Panc1 (cell line): Measurements from ENCODE around the gene PLEKHN1. TPM values are rescaled to one million over a fixed set of nuclear protein-coding genes. Genes with fewer than 3 reads are reported as not detected.

Source experiments
- ATAC-seq: fragments of 200-7000 bp; cut with Tn5 transposase; 2 replicates; pipeline ENCODE4 v1.9.1; 2020; ENCODE audit warnings: mild to moderate bottlenecking, moderate library complexity
- BruUV-seq: library from RNA; stranded (reverse); fragments of 400-500 nt; replicated peaks from 2 replicates; lab custom pipeline; 2021; lab: Mats Ljungman, UMichigan
- CTCF ChIA-PET: fragments of 300-600 bp; sonication (Branson Sonifier 250); formaldehyde crosslinking; loops from one replicate; lab custom pipeline; 2022; ENCODE audit warnings: antibody characterized with exemption; lab: Charles Lee
- POLR2A ChIA-PET: fragments of 300-600 bp; sonication (Branson Sonifier 250); formaldehyde crosslinking; loops from one replicate; lab custom pipeline; 2022; ENCODE audit warnings: antibody characterized with exemption; lab: Charles Lee
- DNase-seq: peaks from one replicate; pipeline ENCODE4 v3.0.0-alpha.2; 2010; ENCODE audit warnings: low read depth, low spot score
- H3K27ac ChIP-seq: 2 replicates; pipeline ENCODE4 v1.5.1; 2011; ENCODE audit warnings: mild to moderate bottlenecking, low read length, inconsistent platforms
- H3K27me3 ChIP-seq: fragments of 200-500 bp; sonication (Bioruptor generic); 2 replicates; pipeline ENCODE4 v1.6.0; 2014; ENCODE audit warnings: low read length, inconsistent platforms; ENCODE audit not compliant: control insufficient read depth, insufficient read depth
- H3K36me3 ChIP-seq: fragments of 200-500 bp; sonication (Bioruptor generic); 2 replicates; pipeline ENCODE4 v1.5.1; 2014; ENCODE audit warnings: inconsistent platforms, mild to moderate bottlenecking, low read length, moderate library complexity; ENCODE audit not compliant: control insufficient read depth, insufficient read depth
- H3K4me1 ChIP-seq: 2 replicates; pipeline ENCODE4 v1.5.1; 2011; ENCODE audit warnings: inconsistent platforms, mild to moderate bottlenecking, low read length, moderate library complexity; ENCODE audit not compliant: control insufficient read depth, insufficient read depth
- H3K4me3 ChIP-seq, 2 experiments: 2 replicates each; pipeline ENCODE4 v1.5.1; 2011 to 2012; ENCODE audit warnings: low read depth in 2 of 2, low read length in 2 of 2, mild to moderate bottlenecking in 2 of 2, inconsistent platforms in 1 of 2, moderate library complexity in 1 of 2
- H3K9me3 ChIP-seq: fragments of 200-500 bp; sonication (Bioruptor generic); 2 replicates; pipeline ENCODE4 v1.5.1; 2014; ENCODE audit warnings: low read depth, mild to moderate bottlenecking, inconsistent platforms, low read length, moderate library complexity; ENCODE audit not compliant: control insufficient read depth, insufficient read depth
- CTCF ChIP-seq: fragments of 450-650 bp; IDR thresholded peaks from 2 replicates; pipeline ENCODE4 v1.5.1; 2017; ENCODE audit warnings: mild to moderate bottlenecking
- POLR2AphosphoS5 ChIP-seq: IDR thresholded peaks from 2 replicates; pipeline ENCODE4 v1.6.1; 2012; ENCODE audit warnings: mild to moderate bottlenecking, low read depth, low read length, moderate library complexity
- REST ChIP-seq, 2 experiments: IDR thresholded peaks; 2 replicates each; pipeline ENCODE4 v1.6.1; 2011 to 2012; ENCODE audit warnings: low read depth in 2 of 2, control low read depth in 1 of 2, low read length in 1 of 2, mild to moderate bottlenecking in 1 of 2, moderate library complexity in 1 of 2; ENCODE audit not compliant: insufficient read depth in 1 of 2
- SIN3A ChIP-seq: IDR thresholded peaks from 2 replicates; pipeline ENCODE4 v1.6.1; 2012; ENCODE audit warnings: low read depth, mild to moderate bottlenecking, low read length, moderate library complexity, borderline replicate concordance; ENCODE audit not compliant: insufficient read depth
- TCF7L2 ChIP-seq: IDR thresholded peaks from 2 replicates; pipeline ENCODE4 v1.6.1; 2011; ENCODE audit warnings: mild to moderate bottlenecking, low read depth, low read length, inconsistent platforms
- in situ Hi-C: cut with HindIII; loops from 2 replicates; pipeline ENCODE4 v1.10.0; 2016; ENCODE audit warnings: low sequenced_read_pairs, low pct_unique_long_range_greater_than_20kb
- intact Hi-C: fragments of 100-400 bp; cut with micrococcal nuclease; formaldehyde crosslinking; loops from one replicate; pipeline ENCODE4 v1.10.0; 2022; ENCODE audit not compliant: unreplicated experiment
- total RNA-seq: library from RNA; stranded (reverse); gene quantifications from one replicate; pipeline ENCODE4 v1.2.1, GENCODE V29; 2021; ENCODE audit not compliant: unreplicated experiment

PLEKHN1 gene
- total RNA-seq, 1 experiment from 2014 or later = 9.8 TPM

- BruUV-seq = no TSS peak
- DNase-seq = no peak
- CTCF ChIA-PET = interaction anchor here (1.5 kb wide), 2 partner anchors 11 to 33 kb away, joined by 3 to 10 read pairs; no protein-coding TSS in a partner anchor
- Histone ChIP-seq H3K4me3 (no peak overlapping the region), H3K4me1 (peaks cover 48% of the 10 kb centered on the region), H3K36me3 (no peaks in the 10 kb centered on the region), H3K9me3 (no peaks in the 10 kb centered on the region), H3K27ac (peak overlapping the region; percentile 46), H3K27me3 (no peaks in the 10 kb centered on the region)
- no peak for ATAC-seq
- intact Hi-C loops (no loop called here), in situ Hi-C loops (no loop called here)
- TF ChIP-seq SIN3A = no peak
- TF ChIP-seq REST (IDR thresholded peaks at IDR 0.05; ENCODE audit: insufficient read depth in 1 of 2, low read depth in 2 of 2, low read length in 1 of 2) = no peak
- no peak for TF ChIP-seq TCF7L2
- no peak for TF ChIP-seq POLR2AphosphoS5
- no peak for TF ChIP-seq CTCF
- POLR2A ChIA-PET = no interaction called here
Observed at GRCh38 chr1:937521-937920, 28.8 kb upstream of the PLEKHN1 start.

- DNase-seq = no peak
- peaks cover 47% of the 10 kb centered on the region for H3K4me1 ChIP-seq
Observed at GRCh38 chr1:938088-938683, 28.1 kb upstream of the PLEKHN1 start.

More at GRCh38 chr1:938088-938683, 28.1 kb upstream of the PLEKHN1 start:
- BruUV-seq = no TSS peak
- Histone ChIP-seq H3K9me3 (no peaks in the 10 kb centered on the region), H3K36me3 (no peaks in the 10 kb centered on the region), H3K4me3 (no peak overlapping the region), H3K27me3 (no peaks in the 10 kb centered on the region), H3K27ac (peak overlapping the region; percentile 46)
- in situ Hi-C loops (no loop called here), intact Hi-C loops (no loop called here)
- ChIA-PET POLR2A (no interaction called here), CTCF (interaction anchor here (0.7 to 1.5 kb wide), 5 partner anchors 8 to 34 kb away, joined by 3 to 10 read pairs (median 3); no protein-coding TSS in a partner anchor)
- peak; percentile 58 for ATAC-seq
- TF ChIP-seq POLR2AphosphoS5 = no peak
- TF ChIP-seq SIN3A = no peak
- TF ChIP-seq TCF7L2 = no peak
- TF ChIP-seq REST (IDR thresholded peaks at IDR 0.05; ENCODE audit: insufficient read depth in 1 of 2, low read depth in 2 of 2, low read length in 1 of 2) = 0 out of 4 replicates have a peak, but pooled peaks of 1 of the 2 experiments have one; percentile 43
- TF ChIP-seq CTCF = peak; percentile 93
